Left forelimb (tissue), 1 donor: ENCODE measurements around the gene DPH6.
"Not testable (repeated sequence)": the region's sequence is repeated elsewhere in the genome, so short reads cannot be mapped to it uniquely, and the experiment has no call there.

ENCODE experiments used
- DNase-seq: peaks from one replicate; pipeline ENCODE4 v3.0.0-alpha.2; 2018; ENCODE audit warnings: low spot score

The DPH6 gene

GRCh38 chr15:35485411-35485810, 60.6 kb downstream of the DPH6 start:
- no peak for DNase-seq

- DNase-seq = no peak
Measured at GRCh38 chr15:35484231-35484945, 61.6 kb downstream of the DPH6 start.

GRCh38 chr15:35481992-35482391, 64.0 kb downstream of the DPH6 start:
- DNase-seq = no peak

- DNase-seq = no peak
Measured at GRCh38 chr15:35481064-35481463, 64.9 kb downstream of the DPH6 start.

GRCh38 chr15:35479423-35479822, 66.5 kb downstream of the DPH6 start:
- DNase-seq = no peak

- DNase-seq = no peak
Measured at GRCh38 chr15:35477312-35478262, 68.4 kb downstream of the DPH6 start.

- DNase-seq = no peak
Measured at GRCh38 chr15:35471024-35471423, 74.9 kb downstream of the DPH6 start.

- no peak for DNase-seq
Measured at GRCh38 chr15:35470441-35470840, 75.5 kb downstream of the DPH6 start.

- no peak for DNase-seq
Measured at GRCh38 chr15:35466476-35466875, 79.5 kb downstream of the DPH6 start.

GRCh38 chr15:35465783-35466182, 80.2 kb downstream of the DPH6 start:
- no peak for DNase-seq

GRCh38 chr15:35460616-35461015, 85.3 kb downstream of the DPH6 start:
- DNase-seq = no peak

GRCh38 chr15:35458176-35458856, 87.6 kb downstream of the DPH6 start:
- no peak for DNase-seq

GRCh38 chr15:35455201-35455600, 90.8 kb downstream of the DPH6 start:
- DNase-seq = no peak

- DNase-seq = no peak
Measured at GRCh38 chr15:35450492-35450891, 95.5 kb downstream of the DPH6 start.

- DNase-seq = no peak
Measured at GRCh38 chr15:35448294-35448693, 97.7 kb downstream of the DPH6 start.

- no peak for DNase-seq
Measured at GRCh38 chr15:35445891-35446290, 100.1 kb downstream of the DPH6 start.

- DNase-seq = no peak
Measured at GRCh38 chr15:35444557-35445204, 101.3 kb downstream of the DPH6 start.

- DNase-seq = no peak
Measured at GRCh38 chr15:35443376-35443775, 102.6 kb downstream of the DPH6 start.

- no peak for DNase-seq
Measured at GRCh38 chr15:35442742-35443141, 103.2 kb downstream of the DPH6 start.

GRCh38 chr15:35441279-35441678, 104.7 kb downstream of the DPH6 start:
- not testable (repeated sequence) for DNase-seq

GRCh38 chr15:35440265-35440664, 105.7 kb downstream of the DPH6 start:
- no peak for DNase-seq

GRCh38 chr15:35439291-35439690, 106.7 kb downstream of the DPH6 start:
- DNase-seq = no peak
